Measurements from ENCODE around the gene TLE3.

GRCh38 chr15:70036585-70037291, 61.0 kb downstream of the TLE3 start:
- TF ChIP-seq CEBPB (IDR thresholded peaks at IDR 0.05) (no peak), RAD21 (conservative IDR thresholded peaks at IDR 0.05 in 1 of 2, IDR thresholded peaks at IDR 0.05 in 1 of 2) (no peak), RCOR1 (IDR thresholded peaks at IDR 0.05; ENCODE audit: low read depth, low read length) (no peak), CTCF (IDR thresholded peaks at IDR 0.05) (no peak), JUN (IDR thresholded peaks at IDR 0.05) (no peak), RFX5 (IDR thresholded peaks at IDR 0.05) (no peak), EP300 (IDR thresholded peaks at IDR 0.05) (no peak), KDM5A (IDR thresholded peaks at IDR 0.05) (no peak), REST (IDR thresholded peaks at IDR 0.05) (no peak), CHD2 (IDR thresholded peaks at IDR 0.05; ENCODE audit: low read length, partially characterized antibody) (no peak), NPAS2 (CRISPR knock-in tag; IDR thresholded peaks at IDR 0.05; ENCODE audit: borderline replicate concordance) (no peak), MAFK (IDR thresholded peaks at IDR 0.05; ENCODE audit: partially characterized antibody) (no peak)

Data from A549 (cell line).